Stimulated activated CD4-positive, alpha-beta T cell treated with anti-CD3 and anti-CD28 coated beads, Interleukin-4, amount 100 ng/mL, for 24 hours (primary cell): ENCODE results near the gene ZFYVE21.

Experiments
- DNase-seq: peaks from one replicate; pipeline ENCODE4 v3.0.0-alpha.2; 2020

Gene ZFYVE21

GRCh38 chr14:103739466-103739792 lies 23.8 kb downstream of the ZFYVE21 start:
- no peak for DNase-seq

GRCh38 chr14:103739793-103740501 lies 24.3 kb downstream of the ZFYVE21 start:
- no peak for DNase-seq

GRCh38 chr14:103740991-103741689 lies 25.5 kb downstream of the ZFYVE21 start:
- DNase-seq: no peak

- no peak for DNase-seq
Measured at GRCh38 chr14:103741876-103742275, 26.3 kb downstream of the ZFYVE21 start.

- DNase-seq: no peak
Measured at GRCh38 chr14:103742499-103743255, 27.1 kb downstream of the ZFYVE21 start.

GRCh38 chr14:103743691-103744090 lies 28.1 kb downstream of the ZFYVE21 start:
- DNase-seq: no peak

GRCh38 chr14:103744621-103745395 lies 29.2 kb downstream of the ZFYVE21 start:
- no peak for DNase-seq

GRCh38 chr14:103745424-103745823 lies 29.8 kb downstream of the ZFYVE21 start:
- no peak for DNase-seq

GRCh38 chr14:103746701-103747100 lies 31.1 kb downstream of the ZFYVE21 start:
- no peak for DNase-seq

GRCh38 chr14:103748534-103748857 lies 32.9 kb downstream of the ZFYVE21 start:
- peak; percentile 33 for DNase-seq

- DNase-seq: no peak
Measured at GRCh38 chr14:103749452-103749851, 33.8 kb downstream of the ZFYVE21 start.

GRCh38 chr14:103749860-103750259 lies 34.2 kb downstream of the ZFYVE21 start:
- no peak for DNase-seq

- DNase-seq: no peak
Measured at GRCh38 chr14:103753774-103754173, 38.2 kb downstream of the ZFYVE21 start.

GRCh38 chr14:103755060-103755459 lies 39.5 kb downstream of the ZFYVE21 start:
- no peak for DNase-seq

GRCh38 chr14:103758059-103758776 lies 42.6 kb downstream of the ZFYVE21 start:
- no peak for DNase-seq

- no peak for DNase-seq
Measured at GRCh38 chr14:103762036-103762435, 46.4 kb downstream of the ZFYVE21 start.

GRCh38 chr14:103762541-103762940 lies 46.9 kb downstream of the ZFYVE21 start:
- no peak for DNase-seq

GRCh38 chr14:103763730-103764488 lies 48.3 kb downstream of the ZFYVE21 start:
- no peak for DNase-seq

GRCh38 chr14:103765526-103765925 lies 49.9 kb downstream of the ZFYVE21 start:
- no peak for DNase-seq

GRCh38 chr14:103767336-103767894 lies 51.8 kb downstream of the ZFYVE21 start:
- no peak for DNase-seq

- no peak for DNase-seq
Measured at GRCh38 chr14:103770500-103770899, 54.9 kb downstream of the ZFYVE21 start.
